GM12878 (cell line): Measurements from ENCODE around the gene RAD9A. TPM values are rescaled to one million over a fixed set of nuclear protein-coding genes. Genes with fewer than 3 reads are reported as not detected.
A peak's percentile ranks its signal among the peaks of the same experiment; 100 is the strongest.

ENCODE experiments used
- ATAC-seq: fragments of 200-7000 bp; cut with Tn5 transposase; 3 replicates; pipeline ENCODE4 v1.9.1; 2020; ENCODE audit warnings: mild to moderate bottlenecking, moderate library complexity
- BruUV-seq: library from RNA; stranded (reverse); fragments of 400-500 nt; replicated peaks from 2 replicates; lab custom pipeline; 2021; lab: Mats Ljungman, UMichigan
- CTCF ChIA-PET: fragments of 300-600 bp; sonication (Branson Sonifier 250); formaldehyde crosslinking; extraction: SDS; loops from one replicate; lab custom pipeline; 2021; ENCODE audit warnings: inconsistent platforms; lab: Yijun Ruan, JAX
- POLR2A ChIA-PET: fragments of 350-600 bp; formaldehyde crosslinking; extraction: SDS; loops from one replicate; lab custom pipeline; 2021; ENCODE audit warnings: inconsistent platforms; lab: Charles Lee
- RAD21 ChIA-PET: fragments of 300-600 bp; sonication (Branson Sonifier 250); formaldehyde crosslinking; loops from one replicate; lab custom pipeline; 2023; ENCODE audit warnings: antibody characterized with exemption; ENCODE audit not compliant: unreplicated experiment; lab: Charles Lee
- SMC1A ChIA-PET: fragments of 300-600 bp; sonication (Branson Sonifier 250); formaldehyde crosslinking; loops from one replicate; lab custom pipeline; 2023; ENCODE audit not compliant: unreplicated experiment, uncharacterized antibody; lab: Charles Lee
- DNase-seq: peaks from one replicate; pipeline ENCODE4 v3.0.0-alpha.2; 2011; ENCODE audit warnings: low read depth, low spot score
- FAIRE-seq: peaks from 3 replicates; lab custom pipeline; 2011; peaks lifted over from hg19 to GRCh38; lab: Jason Lieb, UNC
- H2AFZ ChIP-seq: 2 replicates; pipeline ENCODE4 v1.6.0; 2011; ENCODE audit warnings: low read depth, low read length, control low read depth; ENCODE audit not compliant: control insufficient read depth
- H3K27ac ChIP-seq: 2 replicates; pipeline ENCODE4 v1.5.1; 2011; ENCODE audit warnings: control low read depth; ENCODE audit not compliant: control insufficient read depth, insufficient read depth
- H3K27me3 ChIP-seq, 2 experiments: replicated peaks in 1 of 2; 2 replicates each; pipeline versions ENCODE4 v1.6.0 to v1.6.1; 2011; ENCODE audit warnings: low read length in 1 of 2; ENCODE audit not compliant: control insufficient read depth in 2 of 2, insufficient read depth in 2 of 2
- H3K36me3 ChIP-seq, 2 experiments: 2 replicates each; pipeline ENCODE4 v1.5.1; 2011; ENCODE audit warnings: low read length in 1 of 2; ENCODE audit not compliant: control insufficient read depth in 2 of 2, insufficient read depth in 2 of 2
- H3K4me1 ChIP-seq: 2 replicates; pipeline ENCODE4 v1.6.1; 2011; ENCODE audit warnings: mild to moderate bottlenecking, low read length, moderate library complexity, mixed read lengths; ENCODE audit not compliant: control insufficient read depth, insufficient read depth
- H3K4me2 ChIP-seq: 2 replicates; pipeline ENCODE4 v1.6.0; 2011; ENCODE audit warnings: control low read depth; ENCODE audit not compliant: control insufficient read depth, insufficient read depth
- H3K4me3 ChIP-seq: fragments of 200-600 bp; sonication (generic); 2 replicates; pipeline ENCODE4 v1.5.1; 2016
- H3K79me2 ChIP-seq: 2 replicates; pipeline ENCODE4 v1.6.0; 2011; ENCODE audit warnings: low read length; ENCODE audit not compliant: control insufficient read depth, insufficient read depth
- H3K9ac ChIP-seq: 2 replicates; pipeline ENCODE4 v1.8.0; 2011; ENCODE audit warnings: low read length, control low read depth, mixed read lengths; ENCODE audit not compliant: control insufficient read depth, insufficient read depth
- H3K9me3 ChIP-seq: replicated peaks from 3 replicates; pipeline ENCODE4 v1.5.1; 2011; ENCODE audit warnings: mild to moderate bottlenecking, low read length; ENCODE audit not compliant: control insufficient read depth, insufficient read depth
- H4K20me1 ChIP-seq: 2 replicates; pipeline ENCODE4 v1.6.0; 2011; ENCODE audit not compliant: control insufficient read depth, insufficient read depth
- FOS ChIP-seq: IDR thresholded peaks from 3 replicates; pipeline ENCODE4 v1.6.1; 2011; ENCODE audit warnings: borderline replicate concordance; ENCODE audit not compliant: insufficient read length; ENCODE audit errors: extremely low read depth
- IRF4 ChIP-seq: IDR thresholded peaks from 2 replicates; pipeline ENCODE4 v1.6.1; 2011; ENCODE audit warnings: low read depth, low read length
- NFYB ChIP-seq: IDR thresholded peaks from 2 replicates; pipeline ENCODE4 v1.6.1; 2011; ENCODE audit warnings: low read depth, mild to moderate bottlenecking, low read length, improper control_type of control experiment, moderate library complexity; ENCODE audit not compliant: insufficient read depth
- POLR2A ChIP-seq: IDR thresholded peaks from 2 replicates; pipeline ENCODE4 v1.6.1; 2011; ENCODE audit warnings: low read depth, mild to moderate bottlenecking, low read length
- POLR2AphosphoS5 ChIP-seq: IDR thresholded peaks from 2 replicates; pipeline ENCODE4 v1.6.1; 2011; ENCODE audit warnings: mild to moderate bottlenecking, low read length, inconsistent platforms
- POU2F2 ChIP-seq: IDR thresholded peaks from 3 replicates; pipeline ENCODE4 v1.6.1; 2011; ENCODE audit warnings: low read depth, mild to moderate bottlenecking, low read length, borderline replicate concordance
- SMAD5 ChIP-seq: IDR thresholded peaks from 2 replicates; pipeline ENCODE4 v1.6.1; 2016; ENCODE audit warnings: antibody characterized with exemption, low read depth
- TCF12 ChIP-seq: IDR thresholded peaks from 2 replicates; pipeline ENCODE4 v1.6.1; 2011; ENCODE audit warnings: low read depth, mild to moderate bottlenecking, low read length
- ZBED1 ChIP-seq: IDR thresholded peaks from 2 replicates; pipeline ENCODE4 v1.6.1; 2016; ENCODE audit warnings: borderline replicate concordance
- ZNF207 ChIP-seq: fragments of 450-650 bp; IDR thresholded peaks from 2 replicates; pipeline ENCODE4 v1.6.1; 2014; ENCODE audit warnings: antibody characterized with exemption, mild to moderate bottlenecking, borderline replicate concordance
- ZNF384 ChIP-seq: IDR thresholded peaks from 2 replicates; pipeline ENCODE4 v1.6.1; 2012; ENCODE audit warnings: low read depth, mild to moderate bottlenecking, low read length, improper control_type of control experiment, borderline replicate concordance
- WGBS: methylation state at CpG from one replicate; pipeline ENCODE4 v1.1.6; 2016; ENCODE audit warnings: low lambda C conversion rate; ENCODE audit not compliant: insufficient replicate concordance, insufficient coverage; ENCODE audit errors: missing lambda C conversion rate; 5-methylcytosine and 5-hydroxymethylcytosine counted together
- in situ Hi-C: fragments of 300-500 bp; cut with MboI; formaldehyde crosslinking; loops from 9 replicates; pipeline ENCODE4 v1.14.3; 2018; ENCODE audit warnings: mixed read lengths
- intact Hi-C: fragments of 100-400 bp; cut with micrococcal nuclease; formaldehyde crosslinking; loops from one replicate; pipeline ENCODE4 v1.14.2; 2022; ENCODE audit not compliant: unreplicated experiment
- polyA plus RNA-seq, 11 experiments: library from polyadenylated mRNA; depleted of rRNA in 4 of 11; unstranded in 6 of 11; stranded (reverse) in 5 of 11; fragments of >200 nt; fragmentation: Nextera tagmentation in 4 of 11; fragmentation: Illumina TruSeq in 1 of 11; extraction: Ambion mirVana in 4 of 11; extraction: Trizol in 1 of 11; gene quantifications; 1 replicate in 1 of 11; 2 replicates in 10 of 11; pipeline versions ENCODE4 v1.2.1 to v1.2.3, GENCODE V29; 2011 to 2016; ENCODE audit warnings: inconsistent platforms in 2 of 11, missing spikeins in 2 of 11, low read depth in 1 of 11
- total RNA-seq, 4 experiments: library from RNA; depleted of rRNA in 3 of 4; stranded (reverse); fragments of >200 nt in 3 of 4; fragmentation: Illumina TruSeq in 1 of 4; extraction: Trizol in 1 of 4; gene quantifications; 2 replicates each; pipeline versions ENCODE4 v1.2.1 to v1.2.3, GENCODE V29; 2013 to 2021
- TF ChIP-seq, protein P1 (sequence below): IDR thresholded peaks from 2 replicates; pipeline ENCODE4 v1.6.1; 2011; ENCODE audit warnings: borderline replicate concordance, low read depth, mild to moderate bottlenecking, moderate library complexity, low read length; ENCODE audit not compliant: insufficient read depth, poor library complexity, severe bottlenecking

The RAD9A gene
- total and polyA plus RNA-seq, 10 of the 15 experiments (the other 5 are each of a cell fraction or from before 2014, with no cell fraction given): 1.1 to 36.2 (median 19.8) TPM

DNA sequence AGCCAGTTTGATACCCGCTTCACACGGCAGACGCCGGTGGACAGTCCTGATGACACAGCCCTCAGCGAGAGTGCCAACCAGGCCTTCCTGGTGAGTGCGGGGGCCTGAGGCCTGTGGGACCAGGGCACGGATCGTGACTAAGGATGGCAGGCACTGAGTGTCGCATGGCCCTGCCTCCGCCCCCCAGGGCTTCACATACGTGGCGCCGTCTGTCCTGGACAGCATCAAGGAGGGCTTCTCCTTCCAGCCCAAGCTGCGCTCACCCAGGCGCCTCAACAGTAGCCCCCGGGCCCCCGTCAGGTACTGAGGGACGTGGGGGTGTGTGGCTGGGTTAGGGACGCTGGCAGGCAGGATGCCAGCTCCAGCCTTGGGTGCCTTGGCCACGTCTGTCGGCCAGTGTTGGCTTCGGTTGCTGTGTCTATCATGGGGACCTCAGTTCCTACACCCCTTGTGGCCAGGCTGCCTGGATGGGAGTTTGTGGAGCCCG, 42.7 kb downstream of the RAD9A start:
- WGBS: 26% methylated on average over 23 of the region's 23 CpGs
- Histone ChIP-seq H3K4me3 (peak overlapping the region; percentile 90; the same call in 1 of the 2 replicates), H4K20me1 (no peaks in the 10 kb centered on the region), H3K27ac (peak overlapping the region; percentile 99)
- CTCF ChIA-PET: interaction anchor here (0.8 to 1.0 kb wide), 2 partner anchors 26 to 32 kb away, joined by 3 to 4 read pairs; no protein-coding TSS in a partner anchor
- TF ChIP-seq POLR2A: peak; percentile 64
- no peak for TF ChIP-seq NFYB
- no peak for TF ChIP-seq IRF4
- TF ChIP-seq FOS: no peak
- TF ChIP-seq POLR2AphosphoS5: peak; percentile 65
- TF ChIP-seq SMAD5: peak; percentile 62; the same call in 1 of the 2 replicates
- peak; percentile 15; the same call in 1 of the 2 replicates for TF ChIP-seq ZBED1
- TF ChIP-seq TCF12: no peak
- no peak for TF ChIP-seq ZNF384
- peak; percentile 33; the same call in 2 of the 3 replicates for TF ChIP-seq POU2F2
- TF ChIP-seq, protein P1, sequence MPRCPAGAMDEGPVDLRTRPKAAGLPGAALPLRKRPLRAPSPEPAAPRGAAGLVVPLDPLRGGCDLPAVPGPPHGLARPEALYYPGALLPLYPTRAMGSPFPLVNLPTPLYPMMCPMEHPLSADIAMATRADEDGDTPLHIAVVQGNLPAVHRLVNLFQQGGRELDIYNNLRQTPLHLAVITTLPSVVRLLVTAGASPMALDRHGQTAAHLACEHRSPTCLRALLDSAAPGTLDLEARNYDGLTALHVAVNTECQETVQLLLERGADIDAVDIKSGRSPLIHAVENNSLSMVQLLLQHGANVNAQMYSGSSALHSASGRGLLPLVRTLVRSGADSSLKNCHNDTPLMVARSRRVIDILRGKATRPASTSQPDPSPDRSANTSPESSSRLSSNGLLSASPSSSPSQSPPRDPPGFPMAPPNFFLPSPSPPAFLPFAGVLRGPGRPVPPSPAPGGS: peak; percentile 48
- no peak for TF ChIP-seq ZNF207
- TF ChIP-seq, all 136 proteins: peak for 6
- ATAC-seq (no peak), FAIRE-seq (no peak), DNase-seq (no peak)
- H2AFZ ChIP-seq: no peak overlapping the region
- H3K4me2 ChIP-seq: peak overlapping the region; percentile 71
- H3K27me3 ChIP-seq: no peaks in the 10 kb centered on the region
- peaks cover 32% of the 10 kb centered on the region for H3K4me1 ChIP-seq
- H3K9me3 ChIP-seq: no peaks in the 10 kb centered on the region
- intact Hi-C loops (no loop called here), in situ Hi-C loops (no loop called here)
- ChIA-PET RAD21 (interaction anchor here (7.2 kb wide), 1 partner anchor 32 kb away, joined by 112 read pairs; the partner anchor contains the start of genes PPP1CA and TBC1D10C), POLR2A (interaction anchor here (0.6 to 2.3 kb wide), 5 partner anchors 12 to 43 kb away, joined by 3 to 10 read pairs (median 5); partner anchors contain the start of genes PPP1CA, RAD9A and TMEM134), SMC1A (no interaction called here)
- peaks cover 6 to 20% of the 10 kb centered on the region in 2 experiments; a peak in 3 of 4 replicates for H3K36me3 ChIP-seq
- peaks cover 63% of the 10 kb centered on the region for H3K79me2 ChIP-seq
- no TSS peak for BruUV-seq
- peak overlapping the region; percentile 99 for H3K9ac ChIP-seq
